ENCODE results near the gene NEUROD1.
"Not testable (repeated sequence)": the region's sequence is repeated elsewhere in the genome, so short reads cannot be mapped to it uniquely, and the experiment has no call there.

NEUROD1 gene

GRCh38 chr2:181680055-181680936 lies at the start of gene NEUROD1:
Gene NEUROD1 (minus strand): TSS chr2:181680517. CDS start chr2:181678860, 1,657 bp downstream.
- no peak for DNase-seq (ENCODE audit: low read depth)

- DNase-seq (ENCODE audit: low read depth) = no peak
These were observed 45.2 kb upstream of the NEUROD1 start for GRCh38 chr2:181725476-181725875.

- DNase-seq (ENCODE audit: low read depth) = no peak
These were observed 44.3 kb upstream of the NEUROD1 start for GRCh38 chr2:181724662-181725061.

GRCh38 chr2:181723731-181724130 lies 43.4 kb upstream of the NEUROD1 start:
- peak; percentile 48 for DNase-seq (ENCODE audit: low read depth)

- peak; percentile 77 for DNase-seq (ENCODE audit: low read depth)
These were observed 34.8 kb upstream of the NEUROD1 start for GRCh38 chr2:181715033-181715630.

GRCh38 chr2:181711051-181711450 lies 30.7 kb upstream of the NEUROD1 start:
- DNase-seq (ENCODE audit: low read depth) = not testable (repeated sequence)

GRCh38 chr2:181702519-181702918 lies 22.2 kb upstream of the NEUROD1 start:
- DNase-seq (ENCODE audit: low read depth) = not testable (repeated sequence)

GRCh38 chr2:181698223-181698622 lies 17.9 kb upstream of the NEUROD1 start:
- no peak for DNase-seq (ENCODE audit: low read depth)

- DNase-seq (ENCODE audit: low read depth) = no peak
These were observed 17.3 kb upstream of the NEUROD1 start for GRCh38 chr2:181697571-181697970.

GRCh38 chr2:181697126-181697525 lies 16.8 kb upstream of the NEUROD1 start:
- no peak for DNase-seq (ENCODE audit: low read depth)

GRCh38 chr2:181694271-181694670 lies 14.0 kb upstream of the NEUROD1 start:
- no peak for DNase-seq (ENCODE audit: low read depth)

- DNase-seq (ENCODE audit: low read depth) = no peak
These were observed 10.5 kb upstream of the NEUROD1 start for GRCh38 chr2:181690860-181691259.

- DNase-seq (ENCODE audit: low read depth) = no peak
These were observed 6.4 kb upstream of the NEUROD1 start for GRCh38 chr2:181686576-181687185.

GRCh38 chr2:181685150-181685688 lies 4.9 kb upstream of the NEUROD1 start:
- peak; percentile 18 for DNase-seq (ENCODE audit: low read depth)

- DNase-seq (ENCODE audit: low read depth) = no peak
These were observed 4.3 kb upstream of the NEUROD1 start for GRCh38 chr2:181684454-181685149.

- no peak for DNase-seq (ENCODE audit: low read depth)
These were observed 3.5 kb upstream of the NEUROD1 start for GRCh38 chr2:181683518-181684453.

- no peak for DNase-seq (ENCODE audit: low read depth)
These were observed 2.6 kb upstream of the NEUROD1 start for GRCh38 chr2:181682795-181683517.

- no peak for DNase-seq (ENCODE audit: low read depth)
These were observed 1.9 kb upstream of the NEUROD1 start for GRCh38 chr2:181682026-181682789.

Measured in amniotic epithelial cell (primary cell).